Measurements from ENCODE around the gene FAM114A1. TPM values are rescaled to one million over a fixed set of nuclear protein-coding genes. Genes with fewer than 3 reads are reported as not detected.
A peak's percentile ranks its signal among the peaks of the same experiment; 100 is the strongest.

Gene FAM114A1
- total RNA-seq, 1 donor, result 378 TPM

GRCh38 chr4:38946919-38947318, 79.3 kb downstream of the FAM114A1 start:
- no peak overlapping the region for H3K4me3 ChIP-seq (ENCODE audit: low read depth, low read length)
- TF ChIP-seq, protein P1, sequence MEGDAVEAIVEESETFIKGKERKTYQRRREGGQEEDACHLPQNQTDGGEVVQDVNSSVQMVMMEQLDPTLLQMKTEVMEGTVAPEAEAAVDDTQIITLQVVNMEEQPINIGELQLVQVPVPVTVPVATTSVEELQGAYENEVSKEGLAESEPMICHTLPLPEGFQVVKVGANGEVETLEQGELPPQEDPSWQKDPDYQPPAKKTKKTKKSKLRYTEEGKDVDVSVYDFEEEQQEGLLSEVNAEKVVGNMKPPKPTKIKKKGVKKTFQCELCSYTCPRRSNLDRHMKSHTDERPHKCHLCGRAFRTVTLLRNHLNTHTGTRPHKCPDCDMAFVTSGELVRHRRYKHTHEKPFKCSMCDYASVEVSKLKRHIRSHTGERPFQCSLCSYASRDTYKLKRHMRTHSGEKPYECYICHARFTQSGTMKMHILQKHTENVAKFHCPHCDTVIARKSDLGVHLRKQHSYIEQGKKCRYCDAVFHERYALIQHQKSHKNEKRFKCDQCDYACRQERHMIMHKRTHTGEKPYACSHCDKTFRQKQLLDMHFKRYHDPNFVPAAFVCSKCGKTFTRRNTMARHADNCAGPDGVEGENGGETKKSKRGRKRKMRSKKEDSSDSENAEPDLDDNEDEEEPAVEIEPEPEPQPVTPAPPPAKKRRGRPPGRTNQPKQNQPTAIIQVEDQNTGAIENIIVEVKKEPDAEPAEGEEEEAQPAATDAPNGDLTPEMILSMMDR (IDR thresholded peaks at IDR 0.05; ENCODE audit: insufficient read depth, low read length), result no peak
- DNase-seq (ENCODE audit: low read depth), result no peak

DNA sequence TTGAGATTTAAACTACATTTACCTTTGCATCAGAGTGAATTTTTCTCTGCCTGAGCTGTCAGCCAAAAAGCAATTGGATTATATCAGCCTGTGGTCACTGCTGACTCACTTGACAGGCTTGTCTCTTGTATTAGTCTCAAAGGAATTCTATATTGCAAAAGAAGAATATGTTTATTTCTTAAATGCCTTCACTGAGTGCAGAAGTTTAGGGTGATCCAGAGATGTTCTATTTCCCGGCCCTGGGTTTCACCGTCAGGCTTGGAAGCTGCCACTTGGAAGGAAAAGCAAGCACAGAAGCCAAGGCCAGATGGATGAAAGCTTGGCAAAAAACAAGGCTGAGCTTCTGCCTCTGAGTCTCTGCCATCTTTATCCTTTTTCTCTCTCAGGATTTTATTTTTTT, 80.9 kb downstream of the FAM114A1 start:
- TF ChIP-seq, protein P1 (IDR thresholded peaks at IDR 0.05; ENCODE audit: insufficient read depth, low read length), result no peak
- H3K4me3 ChIP-seq (ENCODE audit: low read depth, low read length), result no peak overlapping the region
- DNase-seq (ENCODE audit: low read depth), result peak; percentile 97

GRCh38 chr4:38949411-38950051, 81.9 kb downstream of the FAM114A1 start:
- DNase-seq (ENCODE audit: low read depth), result peak; percentile 26
- no peak overlapping the region for H3K4me3 ChIP-seq (ENCODE audit: low read depth, low read length)
- TF ChIP-seq, protein P1 (IDR thresholded peaks at IDR 0.05; ENCODE audit: insufficient read depth, low read length), result no peak

DNA sequence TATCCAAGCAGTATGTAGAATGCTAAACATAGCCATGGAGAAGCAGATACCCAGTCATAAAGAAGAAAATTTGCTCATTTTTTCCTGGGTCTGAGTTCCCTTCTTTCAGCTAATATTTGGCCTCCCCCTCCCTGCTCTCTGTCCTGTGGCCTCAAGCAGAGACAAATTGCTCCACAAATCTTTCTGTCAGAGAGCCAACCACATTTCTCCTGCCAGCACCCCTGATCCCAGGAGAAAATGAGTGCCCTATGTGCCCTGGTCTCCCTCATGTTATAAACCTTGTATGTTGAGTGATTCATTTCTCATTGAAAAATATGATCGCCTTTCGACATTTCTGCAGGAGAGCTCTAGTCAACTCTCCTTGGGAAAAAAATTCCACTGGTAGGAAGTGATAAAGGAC, 82.6 kb downstream of the FAM114A1 start:
- no peak overlapping the region for H3K4me3 ChIP-seq (ENCODE audit: low read depth, low read length)
- no peak for DNase-seq (ENCODE audit: low read depth)
- TF ChIP-seq, protein P1 (IDR thresholded peaks at IDR 0.05; ENCODE audit: insufficient read depth, low read length), result no peak

DNA sequence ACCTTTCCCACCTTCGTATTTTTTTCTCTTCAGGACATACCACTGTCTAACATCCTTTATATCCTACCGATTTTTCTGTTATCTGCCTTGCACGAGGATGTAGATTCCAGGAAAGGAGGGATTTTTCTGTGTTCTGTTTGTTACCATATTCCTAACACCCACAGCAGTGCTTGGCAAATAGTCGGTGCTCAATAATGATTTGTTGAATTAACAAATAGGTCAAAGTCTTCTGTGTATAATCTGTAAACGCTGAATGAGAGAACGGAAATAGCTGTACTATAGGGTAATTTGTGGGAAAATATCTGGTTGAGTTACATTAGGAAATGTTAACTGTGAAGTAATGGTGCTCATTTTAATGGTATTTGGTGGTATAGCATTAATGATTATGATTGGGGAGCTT, 83.1 kb downstream of the FAM114A1 start:
- H3K4me3 ChIP-seq (ENCODE audit: low read depth, low read length), result no peak overlapping the region
- TF ChIP-seq, protein P1 (IDR thresholded peaks at IDR 0.05; ENCODE audit: insufficient read depth, low read length), result no peak
- DNase-seq (ENCODE audit: low read depth), result no peak

DNA sequence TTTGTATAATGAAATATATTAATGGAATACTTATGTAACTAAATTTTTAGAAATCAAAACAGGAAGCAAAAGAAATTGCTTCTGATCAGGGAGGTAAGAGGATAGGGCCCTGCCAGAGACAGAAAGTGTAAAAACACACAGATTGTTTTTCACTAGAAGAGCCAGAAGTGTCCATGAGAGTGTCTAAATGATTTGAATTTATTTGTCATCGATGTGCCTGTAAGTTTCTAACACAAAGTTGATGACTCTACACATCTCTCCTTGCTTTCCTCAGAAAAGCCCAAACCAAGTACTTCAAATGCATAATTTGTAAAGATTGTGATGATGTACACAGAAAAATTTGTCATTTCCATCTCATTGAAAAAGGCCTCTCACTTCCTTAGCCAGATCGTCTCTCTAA, 84.0 kb downstream of the FAM114A1 start:
- H3K4me3 ChIP-seq (ENCODE audit: low read depth, low read length), result no peak overlapping the region
- TF ChIP-seq, protein P1 (IDR thresholded peaks at IDR 0.05; ENCODE audit: insufficient read depth, low read length), result no peak
- no peak for DNase-seq (ENCODE audit: low read depth)

- H3K4me3 ChIP-seq (ENCODE audit: low read depth, low read length), result no peak overlapping the region
- DNase-seq (ENCODE audit: low read depth), result no peak
- TF ChIP-seq, protein P1 (IDR thresholded peaks at IDR 0.05; ENCODE audit: insufficient read depth, low read length), result no peak
Observed at GRCh38 chr4:38952017-38952416, 84.4 kb downstream of the FAM114A1 start.
